ENCODE measurements around the gene IGSF3.
"Not testable (repeated sequence)": the region's sequence is repeated elsewhere in the genome, so short reads cannot be mapped to it uniquely, and the experiment has no call there.

Gene IGSF3

DNA sequence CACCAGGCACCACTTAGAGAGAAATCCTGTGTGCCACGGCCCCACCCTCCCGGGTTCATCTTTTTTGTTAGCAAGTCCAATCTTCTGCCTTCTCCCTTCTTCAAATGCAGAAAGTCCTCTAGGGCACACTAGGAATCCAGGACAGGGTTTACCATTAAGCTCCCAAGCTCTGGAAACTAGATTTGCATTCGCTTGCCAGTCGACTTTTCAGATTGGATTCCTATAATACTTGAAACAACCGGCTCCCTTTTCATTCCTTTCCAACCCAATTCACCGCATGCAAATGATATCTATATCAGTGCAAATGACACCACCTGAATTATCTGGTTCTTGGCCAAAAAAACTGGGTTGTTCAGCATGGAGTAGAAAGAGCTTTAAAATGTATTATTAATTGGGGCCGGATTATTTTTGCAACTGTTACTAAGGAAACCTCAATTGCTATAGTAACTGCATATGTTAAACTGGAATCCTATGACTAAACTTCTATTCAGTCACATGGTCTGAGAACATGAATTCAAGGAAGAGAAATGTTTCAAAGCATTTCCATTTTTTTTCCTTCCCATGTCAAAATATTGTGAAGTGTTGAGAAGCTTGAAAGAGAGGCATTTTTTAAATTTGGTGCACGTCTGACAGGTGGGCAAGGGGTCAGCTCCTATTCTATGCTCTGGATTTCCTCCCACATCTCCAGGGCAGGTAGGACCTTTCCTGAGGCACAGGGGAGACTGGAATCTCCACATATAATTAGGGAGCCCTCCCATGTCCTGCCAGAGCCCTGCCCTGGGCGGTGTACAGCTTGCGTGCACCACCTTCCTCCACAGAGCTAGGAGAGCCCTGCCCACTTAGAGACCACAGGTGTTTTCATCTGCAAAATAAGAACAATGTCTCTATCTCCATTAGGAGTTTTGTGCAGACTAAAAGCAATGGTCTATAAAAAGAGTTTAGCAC lies 76.3 kb downstream of the IGSF3 start:
- DNase-seq (ENCODE audit: low read depth); H3K4me3 ChIP-seq (ENCODE audit: low read depth, low read length): not testable (repeated sequence)

DNA sequence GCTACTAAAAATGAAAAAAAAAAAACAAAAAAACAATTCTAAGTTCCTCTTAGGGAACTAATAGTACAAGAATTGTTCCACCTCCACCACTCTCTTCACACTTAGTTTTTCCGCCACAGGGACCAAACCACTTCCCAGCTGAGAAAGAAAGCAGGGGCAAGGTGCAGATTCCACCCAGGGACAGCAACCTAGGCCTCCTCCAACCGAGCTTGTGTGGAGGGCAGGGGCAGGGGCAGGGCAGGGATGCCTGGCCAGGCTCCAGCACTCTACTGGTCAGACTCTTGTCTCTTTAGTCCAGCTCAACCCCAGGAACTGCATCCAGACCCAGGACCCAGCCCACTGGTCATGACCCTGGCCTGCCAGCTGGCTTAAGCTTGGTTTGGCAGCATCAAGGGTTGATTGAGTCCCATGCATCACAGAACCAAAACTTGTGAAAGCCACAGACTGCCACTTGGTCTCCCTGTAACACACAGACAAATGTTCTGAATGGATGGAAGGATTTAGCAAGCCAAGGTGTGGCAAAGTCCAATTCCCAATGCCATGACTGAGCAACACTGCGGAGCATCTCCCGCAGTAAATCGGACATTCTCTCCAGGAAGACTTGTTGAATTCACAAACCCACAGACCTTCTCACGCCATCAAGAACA lies 77.1 kb downstream of the IGSF3 start:
- H3K4me3 ChIP-seq (ENCODE audit: low read depth, low read length); DNase-seq (ENCODE audit: low read depth): not testable (repeated sequence)

DNA sequence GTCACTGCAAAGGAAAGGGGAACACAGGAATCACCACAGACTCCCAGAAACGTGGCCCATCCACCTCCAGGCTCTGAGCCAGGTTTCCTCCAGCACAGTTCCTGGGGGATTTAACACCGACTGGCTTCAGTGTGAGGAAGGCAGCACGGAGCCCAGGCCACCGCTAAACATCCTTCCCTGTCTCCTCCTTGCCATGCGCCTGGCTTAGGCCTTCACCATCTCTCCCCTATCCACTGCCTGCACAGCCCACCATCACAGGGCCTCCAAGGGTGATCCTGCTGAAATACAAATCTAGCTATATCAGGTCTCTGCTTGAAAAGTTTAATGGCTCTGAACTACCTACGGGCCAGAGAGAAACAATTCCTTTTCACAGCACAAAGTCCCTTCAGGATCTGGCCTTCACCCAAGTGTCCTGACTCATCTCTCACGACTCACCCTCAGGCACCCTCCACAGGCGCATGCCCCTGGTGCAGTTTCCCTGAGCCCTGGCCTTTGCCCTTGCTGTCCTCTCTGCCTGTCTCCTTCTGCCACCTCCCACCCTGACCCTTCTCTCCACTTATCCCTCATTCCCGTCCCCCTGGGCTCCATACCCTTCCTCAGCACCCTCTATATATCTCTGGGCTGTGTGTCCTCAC lies 78.3 kb downstream of the IGSF3 start:
- DNase-seq (ENCODE audit: low read depth); H3K4me3 ChIP-seq (ENCODE audit: low read depth, low read length): not testable (repeated sequence)

- DNase-seq (ENCODE audit: low read depth), result no peak
- no peak overlapping the region for H3K4me3 ChIP-seq (ENCODE audit: low read depth, low read length)
- TF ChIP-seq MYC (IDR thresholded peaks at IDR 0.05; ENCODE audit: low read depth, low read length) (no peak), POLR2A (IDR thresholded peaks at IDR 0.05; ENCODE audit: extremely low read depth, insufficient read length) (no peak), MAX (IDR thresholded peaks at IDR 0.05; ENCODE audit: low read depth, low read length) (no peak)
- TF ChIP-seq, protein P1, sequence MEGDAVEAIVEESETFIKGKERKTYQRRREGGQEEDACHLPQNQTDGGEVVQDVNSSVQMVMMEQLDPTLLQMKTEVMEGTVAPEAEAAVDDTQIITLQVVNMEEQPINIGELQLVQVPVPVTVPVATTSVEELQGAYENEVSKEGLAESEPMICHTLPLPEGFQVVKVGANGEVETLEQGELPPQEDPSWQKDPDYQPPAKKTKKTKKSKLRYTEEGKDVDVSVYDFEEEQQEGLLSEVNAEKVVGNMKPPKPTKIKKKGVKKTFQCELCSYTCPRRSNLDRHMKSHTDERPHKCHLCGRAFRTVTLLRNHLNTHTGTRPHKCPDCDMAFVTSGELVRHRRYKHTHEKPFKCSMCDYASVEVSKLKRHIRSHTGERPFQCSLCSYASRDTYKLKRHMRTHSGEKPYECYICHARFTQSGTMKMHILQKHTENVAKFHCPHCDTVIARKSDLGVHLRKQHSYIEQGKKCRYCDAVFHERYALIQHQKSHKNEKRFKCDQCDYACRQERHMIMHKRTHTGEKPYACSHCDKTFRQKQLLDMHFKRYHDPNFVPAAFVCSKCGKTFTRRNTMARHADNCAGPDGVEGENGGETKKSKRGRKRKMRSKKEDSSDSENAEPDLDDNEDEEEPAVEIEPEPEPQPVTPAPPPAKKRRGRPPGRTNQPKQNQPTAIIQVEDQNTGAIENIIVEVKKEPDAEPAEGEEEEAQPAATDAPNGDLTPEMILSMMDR (IDR thresholded peaks at IDR 0.05; ENCODE audit: low read depth, low read length), result no peak
Measured at GRCh38 chr1:116587501-116588227, 79.9 kb downstream of the IGSF3 start.

DNA sequence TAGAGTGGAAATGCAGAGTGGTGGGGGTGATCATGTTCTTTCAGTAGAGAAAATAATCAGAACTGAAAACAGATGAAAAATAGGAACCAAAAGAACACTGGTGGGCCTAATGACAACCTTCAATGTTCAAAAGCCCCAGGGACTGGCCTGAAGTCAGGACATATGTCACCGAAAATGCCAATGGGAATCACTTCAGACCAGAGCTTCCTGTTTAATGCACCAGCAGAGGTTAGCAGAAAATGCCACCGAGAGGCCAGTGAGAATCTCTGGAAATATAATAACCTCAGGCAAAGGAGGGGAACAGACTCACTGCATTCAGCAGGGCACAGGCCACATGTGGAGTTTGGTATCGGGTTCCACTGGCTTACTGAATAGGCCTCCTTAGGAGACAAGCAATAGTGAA lies 80.8 kb downstream of the IGSF3 start:
- TF ChIP-seq MYC (IDR thresholded peaks at IDR 0.05; ENCODE audit: low read depth, low read length), result no peak
- no peak for DNase-seq (ENCODE audit: low read depth)
- no peak overlapping the region for H3K4me3 ChIP-seq (ENCODE audit: low read depth, low read length)

DNA sequence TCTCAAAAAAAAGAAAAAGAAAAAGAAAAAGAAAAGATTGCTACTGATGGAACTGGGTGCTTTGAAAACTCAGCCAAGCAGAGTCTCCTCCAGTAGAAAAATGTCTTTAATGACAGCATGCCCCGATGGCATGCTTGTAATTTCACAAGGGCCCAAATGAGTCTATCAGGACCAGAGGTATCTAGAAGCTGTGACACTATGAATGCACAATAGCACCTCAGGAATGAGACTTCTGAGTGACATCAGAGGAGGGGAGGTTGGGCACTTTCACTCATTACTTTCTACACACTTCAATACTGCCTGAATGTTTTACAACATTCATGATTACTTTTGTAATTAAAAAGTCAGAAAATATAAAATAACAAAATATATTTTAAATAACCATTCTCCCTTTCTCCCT lies 81.6 kb downstream of the IGSF3 start:
- no peak for DNase-seq (ENCODE audit: low read depth)
- TF ChIP-seq MYC (IDR thresholded peaks at IDR 0.05; ENCODE audit: low read depth, low read length), result no peak
- no peak for TF ChIP-seq POLR2A (IDR thresholded peaks at IDR 0.05; ENCODE audit: extremely low read depth, insufficient read length)
- TF ChIP-seq, protein P1 (IDR thresholded peaks at IDR 0.05; ENCODE audit: low read depth, low read length), result no peak
- TF ChIP-seq MAX (IDR thresholded peaks at IDR 0.05; ENCODE audit: low read depth, low read length), result no peak
- H3K4me3 ChIP-seq (ENCODE audit: low read depth, low read length), result no peak overlapping the region

DNA sequence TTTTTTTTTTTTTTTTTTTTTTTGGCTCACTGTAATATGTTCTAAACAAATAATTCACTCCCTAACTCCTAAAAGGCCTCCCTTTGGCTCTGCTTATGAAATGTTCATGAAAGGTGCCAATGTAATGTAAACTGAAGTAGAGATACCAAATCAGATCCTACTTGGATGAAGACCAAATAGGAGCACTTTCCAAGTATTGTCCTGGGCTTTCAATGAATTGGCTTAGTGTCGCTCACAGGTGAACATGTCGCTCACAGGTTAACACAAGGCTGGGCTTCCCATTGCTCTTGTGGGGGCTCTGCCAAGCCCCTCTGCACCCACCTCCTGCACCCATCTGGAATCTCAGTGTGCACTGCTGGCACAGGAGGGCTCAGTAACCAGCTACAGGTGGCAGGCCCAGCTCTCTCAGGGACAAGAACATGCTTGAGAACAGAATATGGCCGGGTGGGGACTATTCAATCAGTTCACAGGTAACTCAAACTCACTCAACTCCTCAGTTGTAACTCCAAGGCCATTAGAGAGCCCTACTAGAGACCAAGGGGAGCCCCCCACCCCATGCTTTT lies 86.1 kb downstream of the IGSF3 start:
- no peak for DNase-seq (ENCODE audit: low read depth)
- TF ChIP-seq MYC (IDR thresholded peaks at IDR 0.05; ENCODE audit: low read depth, low read length), result no peak
- TF ChIP-seq MAX (IDR thresholded peaks at IDR 0.05; ENCODE audit: low read depth, low read length), result no peak
- TF ChIP-seq POLR2A (IDR thresholded peaks at IDR 0.05; ENCODE audit: extremely low read depth, insufficient read length), result no peak
- TF ChIP-seq, protein P1 (IDR thresholded peaks at IDR 0.05; ENCODE audit: low read depth, low read length), result no peak

More for the DNA sequence above, 86.1 kb downstream of the IGSF3 start:
- no peak overlapping the region for H3K4me3 ChIP-seq (ENCODE audit: low read depth, low read length)
